ENCODE data around the gene NOS3.

DNA sequence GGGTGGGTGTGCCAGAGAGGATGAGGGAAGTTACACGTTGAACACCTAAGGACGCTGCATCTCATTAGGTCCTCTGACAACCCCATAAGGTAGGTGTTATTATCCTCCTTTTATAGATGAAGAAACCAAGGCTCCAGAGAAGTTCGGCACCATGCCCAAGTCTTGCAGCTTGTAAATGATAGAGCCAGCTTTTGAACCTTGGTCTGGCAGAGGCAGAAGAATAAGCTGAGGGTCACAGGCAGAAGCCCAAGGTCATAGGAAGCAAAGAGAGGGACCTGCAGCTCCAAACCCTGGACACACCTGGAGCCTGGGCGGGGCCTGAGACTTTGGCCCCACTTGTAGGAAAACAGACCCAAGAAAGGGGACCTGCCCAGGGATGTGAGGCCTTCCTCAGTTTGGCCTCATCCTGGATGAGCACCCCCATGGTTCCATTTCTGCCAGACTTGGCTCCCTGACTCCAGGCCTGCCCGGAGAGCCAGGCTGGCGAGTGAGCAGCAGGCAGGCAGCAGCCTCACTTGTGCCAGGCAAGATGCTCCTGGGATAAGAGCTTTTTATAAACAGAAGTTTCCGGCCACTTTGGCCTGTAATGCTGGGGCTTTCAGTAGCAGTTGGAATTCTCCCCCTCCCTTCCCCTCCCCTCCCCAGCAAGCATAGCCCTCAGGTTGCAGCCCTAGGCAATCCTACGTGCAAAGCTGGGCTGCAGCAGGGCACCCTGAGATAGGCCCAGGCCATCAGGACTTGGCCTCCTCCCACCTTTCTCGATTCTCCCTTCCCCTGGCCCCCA is 15.1 kb upstream of the NOS3 start:
- TF ChIP-seq, protein P1, sequence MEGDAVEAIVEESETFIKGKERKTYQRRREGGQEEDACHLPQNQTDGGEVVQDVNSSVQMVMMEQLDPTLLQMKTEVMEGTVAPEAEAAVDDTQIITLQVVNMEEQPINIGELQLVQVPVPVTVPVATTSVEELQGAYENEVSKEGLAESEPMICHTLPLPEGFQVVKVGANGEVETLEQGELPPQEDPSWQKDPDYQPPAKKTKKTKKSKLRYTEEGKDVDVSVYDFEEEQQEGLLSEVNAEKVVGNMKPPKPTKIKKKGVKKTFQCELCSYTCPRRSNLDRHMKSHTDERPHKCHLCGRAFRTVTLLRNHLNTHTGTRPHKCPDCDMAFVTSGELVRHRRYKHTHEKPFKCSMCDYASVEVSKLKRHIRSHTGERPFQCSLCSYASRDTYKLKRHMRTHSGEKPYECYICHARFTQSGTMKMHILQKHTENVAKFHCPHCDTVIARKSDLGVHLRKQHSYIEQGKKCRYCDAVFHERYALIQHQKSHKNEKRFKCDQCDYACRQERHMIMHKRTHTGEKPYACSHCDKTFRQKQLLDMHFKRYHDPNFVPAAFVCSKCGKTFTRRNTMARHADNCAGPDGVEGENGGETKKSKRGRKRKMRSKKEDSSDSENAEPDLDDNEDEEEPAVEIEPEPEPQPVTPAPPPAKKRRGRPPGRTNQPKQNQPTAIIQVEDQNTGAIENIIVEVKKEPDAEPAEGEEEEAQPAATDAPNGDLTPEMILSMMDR (IDR thresholded peaks at IDR 0.05), result no peak
- no peak for TF ChIP-seq POLR2A (IDR thresholded peaks at IDR 0.05)

Measured in esophagus squamous epithelium (tissue), 4 donors.